ENCODE results near the gene MGARP.

MGARP gene

DNA sequence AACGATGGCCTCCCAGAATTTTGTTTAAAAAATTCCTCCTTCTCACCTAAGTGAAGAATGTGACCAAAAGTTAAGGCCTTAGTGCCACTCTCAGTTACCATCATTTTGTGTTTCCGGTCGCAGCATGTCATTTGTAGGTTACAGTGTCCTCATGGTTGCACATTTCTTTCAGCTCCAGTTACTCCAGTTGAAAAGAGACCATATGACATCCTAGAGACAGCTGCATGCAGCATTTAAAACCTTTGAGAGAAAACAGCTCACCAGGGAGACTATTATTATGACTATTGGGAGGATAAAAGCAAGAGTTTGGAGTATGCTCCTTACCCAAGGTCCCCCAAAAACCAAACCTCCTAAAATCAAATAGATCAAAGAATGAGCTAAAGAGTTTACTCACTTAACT lies 45.8 kb downstream of the MGARP start:
- POLR2A ChIA-PET: no interaction called here
- CTCF ChIA-PET: interaction anchor here (1.1 to 4.2 kb wide), 3 partner anchors 10 to 61 kb away, joined by 3 to 14 read pairs (median 9); no protein-coding TSS in a partner anchor
- no peak overlapping the region for H3K4me3 ChIP-seq (ENCODE audit: low read depth, low read length)
- DNase-seq (ENCODE audit: low read depth, low spot score): no peak
- TF ChIP-seq, protein P1, sequence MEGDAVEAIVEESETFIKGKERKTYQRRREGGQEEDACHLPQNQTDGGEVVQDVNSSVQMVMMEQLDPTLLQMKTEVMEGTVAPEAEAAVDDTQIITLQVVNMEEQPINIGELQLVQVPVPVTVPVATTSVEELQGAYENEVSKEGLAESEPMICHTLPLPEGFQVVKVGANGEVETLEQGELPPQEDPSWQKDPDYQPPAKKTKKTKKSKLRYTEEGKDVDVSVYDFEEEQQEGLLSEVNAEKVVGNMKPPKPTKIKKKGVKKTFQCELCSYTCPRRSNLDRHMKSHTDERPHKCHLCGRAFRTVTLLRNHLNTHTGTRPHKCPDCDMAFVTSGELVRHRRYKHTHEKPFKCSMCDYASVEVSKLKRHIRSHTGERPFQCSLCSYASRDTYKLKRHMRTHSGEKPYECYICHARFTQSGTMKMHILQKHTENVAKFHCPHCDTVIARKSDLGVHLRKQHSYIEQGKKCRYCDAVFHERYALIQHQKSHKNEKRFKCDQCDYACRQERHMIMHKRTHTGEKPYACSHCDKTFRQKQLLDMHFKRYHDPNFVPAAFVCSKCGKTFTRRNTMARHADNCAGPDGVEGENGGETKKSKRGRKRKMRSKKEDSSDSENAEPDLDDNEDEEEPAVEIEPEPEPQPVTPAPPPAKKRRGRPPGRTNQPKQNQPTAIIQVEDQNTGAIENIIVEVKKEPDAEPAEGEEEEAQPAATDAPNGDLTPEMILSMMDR (IDR thresholded peaks at IDR 0.05; ENCODE audit: insufficient read depth, low read length, missing control alignments): no peak

- ChIA-PET POLR2A (no interaction called here), CTCF (interaction anchor here (0.7 to 2.6 kb wide), 5 partner anchors 11 to 132 kb away, joined by 3 to 21 read pairs (median 7); no protein-coding TSS in a partner anchor)
- no peak overlapping the region for H3K4me3 ChIP-seq (ENCODE audit: low read depth, low read length)
- TF ChIP-seq, protein P1 (IDR thresholded peaks at IDR 0.05; ENCODE audit: insufficient read depth, low read length, missing control alignments): peak; percentile 47
- no peak for DNase-seq (ENCODE audit: low read depth, low spot score)
Observed at GRCh38 chr4:139229534-139230039, 50.4 kb downstream of the MGARP start.

DNA sequence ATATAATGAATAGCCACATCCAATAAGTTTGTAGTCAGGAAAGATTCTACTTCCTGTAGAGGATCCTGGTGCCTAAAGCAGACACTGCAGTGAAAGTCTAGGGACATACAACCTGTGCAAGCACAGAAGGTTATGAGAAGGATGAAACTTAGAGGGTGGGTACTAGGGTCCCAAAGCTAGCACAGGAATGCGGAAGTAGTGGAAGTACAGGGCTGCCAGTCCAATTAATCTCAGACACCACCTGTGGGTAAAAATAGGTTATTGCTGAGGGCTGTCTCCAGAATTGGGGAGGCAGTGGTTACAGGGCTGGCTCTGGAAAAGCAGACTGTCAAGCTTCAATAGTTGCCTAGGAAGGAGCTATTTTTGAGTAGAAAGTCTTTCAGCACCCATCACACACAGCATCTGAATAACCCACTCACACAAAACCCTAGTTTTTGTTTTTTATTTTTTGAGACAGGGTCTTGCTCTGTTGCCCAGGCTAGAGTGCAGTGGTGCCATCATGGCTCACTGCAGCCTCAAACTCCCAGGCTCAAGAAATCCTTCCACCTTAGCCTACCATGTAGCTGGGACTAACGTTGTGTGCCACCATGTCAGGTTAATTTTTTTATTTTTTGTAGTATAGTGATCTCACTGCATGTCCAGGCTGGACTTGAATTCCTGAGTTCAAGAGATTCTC lies 52.2 kb downstream of the MGARP start:
- CTCF ChIA-PET: interaction anchor here (0.8 to 2.6 kb wide), 15 partner anchors 9 to 129 kb away, joined by 3 to 21 read pairs (median 5); partner anchors contain the start of gene NAA15
- POLR2A ChIA-PET: interaction anchor here (0.6 kb wide), 1 partner anchor 35 kb away, joined by 3 read pairs; no protein-coding TSS in a partner anchor
- TF ChIP-seq, protein P1 (IDR thresholded peaks at IDR 0.05; ENCODE audit: insufficient read depth, low read length, missing control alignments): no peak
- H3K4me3 ChIP-seq (ENCODE audit: low read depth, low read length): no peak overlapping the region
- no peak for DNase-seq (ENCODE audit: low read depth, low spot score)

DNA sequence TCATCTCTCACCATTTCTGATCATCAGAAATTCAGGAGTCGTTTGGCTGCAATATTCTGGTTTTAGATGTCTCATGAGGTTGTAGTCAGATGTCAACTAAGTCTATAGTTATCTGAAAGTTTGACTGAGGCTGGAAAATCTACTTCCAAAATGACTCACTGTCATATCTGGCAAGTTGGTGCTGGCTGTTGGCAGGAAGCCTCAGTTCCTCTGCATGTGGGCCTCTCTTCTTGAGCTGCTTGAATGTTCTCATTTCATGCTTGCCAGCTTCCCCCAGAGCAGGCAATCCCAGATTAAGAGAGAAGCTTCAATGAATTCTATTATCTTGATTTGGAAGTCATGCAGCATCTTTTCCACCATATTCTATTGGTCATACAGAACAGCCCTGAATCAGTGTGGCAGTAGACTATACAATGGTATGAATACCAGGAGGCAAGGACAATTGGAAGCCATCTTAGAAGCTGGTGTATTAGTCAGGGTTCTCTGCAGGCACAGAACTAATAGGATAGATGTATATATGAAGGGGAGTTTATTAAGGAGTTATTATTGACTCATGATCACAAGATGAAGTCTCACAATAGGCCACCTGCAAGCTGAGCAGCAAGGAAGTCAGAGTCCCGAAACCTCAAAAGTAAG lies 56.2 kb downstream of the MGARP start:
- DNase-seq (ENCODE audit: low read depth, low spot score): peak; percentile 10
- TF ChIP-seq, protein P1 (IDR thresholded peaks at IDR 0.05; ENCODE audit: insufficient read depth, low read length, missing control alignments): no peak
- H3K4me3 ChIP-seq (ENCODE audit: low read depth, low read length): no peak overlapping the region
- ChIA-PET POLR2A (interaction anchor here (0.5 kb wide), 1 partner anchor 47 kb away, joined by 3 read pairs; no protein-coding TSS in a partner anchor), CTCF (interaction anchor here (0.6 to 3.7 kb wide), 6 partner anchors 8 to 193 kb away, joined by 4 to 24 read pairs (median 6); no protein-coding TSS in a partner anchor)

- no peak overlapping the region for H3K4me3 ChIP-seq (ENCODE audit: low read depth, low read length)
- CTCF ChIA-PET: interaction anchor here (2.5 kb wide), 1 partner anchor 192 kb away, joined by 7 read pairs; no protein-coding TSS in a partner anchor
- TF ChIP-seq, protein P1 (IDR thresholded peaks at IDR 0.05; ENCODE audit: insufficient read depth, low read length, missing control alignments): no peak
- no peak for DNase-seq (ENCODE audit: low read depth, low spot score)
- POLR2A ChIA-PET: no interaction called here
Observed at GRCh38 chr4:139222215-139222614, 57.8 kb downstream of the MGARP start.

GRCh38 chr4:139221687-139222086 lies 58.3 kb downstream of the MGARP start:
- CTCF ChIA-PET: interaction anchor here (0.8 kb wide), 1 partner anchor 78 kb away, joined by 3 read pairs; no protein-coding TSS in a partner anchor

More at GRCh38 chr4:139221687-139222086, 58.3 kb downstream of the MGARP start:
- POLR2A ChIA-PET: no interaction called here
- TF ChIP-seq, protein P1 (IDR thresholded peaks at IDR 0.05; ENCODE audit: insufficient read depth, low read length, missing control alignments): no peak
- H3K4me3 ChIP-seq (ENCODE audit: low read depth, low read length): no peak overlapping the region
- DNase-seq (ENCODE audit: low read depth, low spot score): no peak

Data from AG04449 (cell line).